GM12891 (cell line): Measurements from ENCODE around the gene TXNL4A.

Experiments used
- POLR2A ChIP-seq: IDR thresholded peaks from 2 replicates; pipeline ENCODE4 v1.6.1; 2011; ENCODE audit warnings: low read depth, low read length, control low read depth
- POLR2AphosphoS5 ChIP-seq: IDR thresholded peaks from 2 replicates; pipeline ENCODE4 v1.6.1; 2011; ENCODE audit warnings: low read depth, low read length, control low read depth
- TAF1 ChIP-seq: IDR thresholded peaks from 2 replicates; pipeline ENCODE4 v1.6.1; 2011; ENCODE audit warnings: low read depth, low read length, control low read depth

DNA sequence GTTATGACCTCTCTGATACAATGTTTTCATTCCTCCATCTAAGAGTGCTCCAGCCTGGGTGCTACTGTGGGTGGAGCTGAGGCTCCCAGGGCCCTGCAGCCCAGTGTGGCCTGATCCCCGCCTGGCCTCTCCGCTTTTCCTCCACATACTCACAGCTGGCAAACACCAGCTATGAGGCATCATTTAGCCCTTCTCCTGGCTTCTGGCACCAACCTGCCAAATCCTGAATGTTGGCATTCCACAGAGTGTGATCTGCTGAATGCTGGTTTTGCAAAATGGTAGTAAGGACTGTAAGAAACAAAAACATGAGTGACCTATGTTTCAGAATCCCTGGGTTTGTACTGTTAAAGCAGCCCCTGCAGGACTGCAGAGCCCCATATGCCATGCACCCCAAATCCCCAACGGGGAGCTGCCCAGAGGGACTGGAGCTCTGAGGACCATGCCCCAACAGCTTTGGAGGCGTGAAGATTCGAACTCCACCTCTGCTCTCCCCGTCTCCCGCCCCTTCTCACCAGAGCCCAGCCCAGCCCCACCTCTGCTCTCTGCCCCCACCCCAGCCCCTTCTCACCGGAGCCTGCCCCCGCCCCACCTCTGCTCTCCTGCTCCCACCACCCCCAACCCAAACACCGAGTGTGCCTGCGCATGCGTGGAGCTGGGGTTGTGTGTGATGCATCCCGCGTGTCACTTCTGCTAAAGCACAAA lies 41.2 kb downstream of the TXNL4A start:
- TF ChIP-seq POLR2A (no peak), POLR2AphosphoS5 (no peak), TAF1 (no peak)
